ENCODE data around the gene YWHAE.
"Not testable (repeated sequence)": the region's sequence is repeated elsewhere in the genome, so short reads cannot be mapped to it uniquely, and the experiment has no call there.

The YWHAE gene

DNA sequence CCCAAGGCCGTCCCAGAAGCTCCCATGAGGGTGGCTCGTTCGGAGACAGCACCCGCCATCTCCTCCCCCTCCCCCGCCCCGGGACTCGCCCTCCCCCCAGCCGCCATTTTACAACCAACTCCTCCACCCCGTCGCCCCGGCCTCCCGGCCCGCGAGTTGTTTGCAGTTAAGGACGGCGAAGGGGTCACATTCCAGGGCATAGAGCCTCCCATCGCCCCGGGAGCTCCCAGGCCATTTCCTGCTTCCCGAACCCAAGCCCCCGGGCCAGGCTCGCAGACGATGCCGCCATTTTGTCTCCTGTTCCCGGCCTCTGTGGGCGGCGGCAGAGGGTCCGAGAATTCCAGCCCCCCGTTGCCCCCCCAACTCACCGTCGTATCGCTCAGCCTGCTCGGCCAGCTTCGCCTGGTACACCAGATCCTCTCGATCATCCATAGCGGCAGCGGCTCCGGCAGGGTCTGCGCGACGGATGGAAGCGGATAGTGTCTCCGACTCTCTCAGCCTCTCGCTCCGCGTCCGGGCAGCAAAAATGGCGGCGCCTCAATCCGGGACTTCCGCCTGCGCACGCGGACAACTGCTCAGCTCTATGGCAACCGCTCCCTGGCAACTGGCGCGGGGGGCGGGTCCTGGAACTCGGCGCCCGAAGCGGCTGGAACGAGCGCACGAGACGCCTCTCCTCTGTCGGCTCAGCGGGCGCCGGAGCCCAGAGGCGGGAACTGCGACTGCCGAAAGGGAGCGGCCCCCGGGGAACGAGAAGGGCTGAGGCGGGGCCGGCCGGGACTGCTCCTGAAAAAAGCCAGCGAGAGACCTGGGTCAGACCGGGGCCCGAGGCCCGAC lies at the start of gene YWHAE:
TSS of gene YWHAE (minus strand) at position 544 of the 834 bp plus-strand sequence. CDS start at position 432, 112 bp downstream.
- DNase-seq: peak; percentile 86

DNA sequence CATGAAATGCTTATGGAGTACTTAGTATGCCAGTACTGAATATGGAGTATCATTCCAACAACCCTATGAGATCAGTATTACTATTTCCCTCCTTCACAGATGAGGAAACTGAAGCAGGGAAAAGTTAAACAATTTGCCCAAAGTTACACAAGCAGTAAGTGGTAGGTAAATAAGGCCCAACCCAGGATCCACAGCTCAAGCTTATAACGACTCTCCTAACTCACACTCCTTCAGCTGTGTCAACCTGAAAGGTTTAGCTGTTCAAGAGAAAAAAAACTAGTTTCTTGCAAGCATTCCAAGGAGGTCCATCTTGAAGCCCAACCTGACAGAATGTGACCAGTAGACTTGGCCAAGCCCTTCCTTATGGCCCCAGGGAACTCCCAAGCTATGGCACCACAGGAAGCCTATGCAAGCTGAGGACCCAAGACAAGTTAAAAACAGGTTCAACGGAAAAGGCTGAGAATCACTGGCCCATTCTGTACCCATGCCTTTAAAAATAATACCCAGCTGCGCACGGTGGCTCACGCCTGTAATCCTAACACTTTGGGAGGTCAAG lies 49.5 kb upstream of the YWHAE start:
- DNase-seq: no peak

DNA sequence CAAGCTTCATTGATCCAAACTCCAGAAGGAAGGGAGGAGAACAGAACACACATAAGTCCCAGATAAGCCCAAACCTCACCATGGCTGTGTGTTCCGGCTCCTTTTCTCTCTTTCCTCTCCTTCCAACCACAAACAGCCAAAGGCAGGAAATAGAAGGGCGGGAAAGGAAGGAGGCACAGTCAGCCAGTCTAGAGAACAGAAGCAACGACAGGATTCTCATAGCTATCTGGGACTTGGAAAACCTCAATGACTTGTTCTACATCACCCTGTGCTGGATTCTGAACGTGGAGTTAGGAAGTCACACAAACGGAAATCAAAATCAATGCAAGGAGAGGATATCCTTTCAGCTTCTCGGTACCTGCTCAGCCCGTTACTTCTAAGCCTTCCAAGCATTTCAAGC lies 47.0 kb upstream of the YWHAE start:
- no peak for DNase-seq

DNA sequence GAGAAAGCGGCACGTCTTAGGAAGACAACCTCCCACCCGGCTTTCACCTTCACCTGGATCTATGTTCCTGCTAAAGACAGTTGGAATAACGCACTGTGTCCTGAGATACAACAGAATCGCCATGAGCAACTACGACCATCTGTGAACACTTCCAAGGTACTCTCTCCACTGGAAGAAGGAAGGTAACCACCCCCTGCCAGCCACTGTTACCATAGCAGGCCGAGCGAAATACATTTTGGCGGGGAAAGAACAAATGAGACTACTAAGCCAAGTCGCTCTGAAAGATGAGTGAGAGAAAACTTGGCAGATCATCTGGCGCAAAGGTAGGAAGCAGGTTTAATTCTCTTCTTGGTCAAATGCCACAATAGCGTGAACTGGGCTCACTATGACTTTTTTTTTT lies 46.2 kb upstream of the YWHAE start:
- DNase-seq: no peak

DNA sequence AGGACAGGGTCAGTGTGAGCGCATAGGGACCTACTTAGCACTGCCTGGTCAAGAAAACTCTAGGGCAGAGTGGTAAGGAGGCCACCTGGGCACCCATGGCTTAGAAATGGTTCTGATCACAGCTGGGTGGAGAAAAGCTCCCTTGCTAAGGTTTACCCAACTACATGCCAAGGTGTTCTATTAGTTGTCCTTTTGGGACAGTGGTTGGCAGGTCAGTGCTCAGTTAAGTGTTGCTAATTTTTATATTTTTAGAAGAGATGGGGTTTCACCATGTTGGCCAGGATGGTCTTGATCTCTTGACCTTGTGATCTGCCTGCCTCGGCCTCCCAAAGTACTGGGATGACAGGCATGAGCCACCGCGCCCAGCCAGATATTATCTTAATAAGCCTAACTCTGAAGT lies 45.7 kb upstream of the YWHAE start:
- not testable (repeated sequence) for DNase-seq

DNA sequence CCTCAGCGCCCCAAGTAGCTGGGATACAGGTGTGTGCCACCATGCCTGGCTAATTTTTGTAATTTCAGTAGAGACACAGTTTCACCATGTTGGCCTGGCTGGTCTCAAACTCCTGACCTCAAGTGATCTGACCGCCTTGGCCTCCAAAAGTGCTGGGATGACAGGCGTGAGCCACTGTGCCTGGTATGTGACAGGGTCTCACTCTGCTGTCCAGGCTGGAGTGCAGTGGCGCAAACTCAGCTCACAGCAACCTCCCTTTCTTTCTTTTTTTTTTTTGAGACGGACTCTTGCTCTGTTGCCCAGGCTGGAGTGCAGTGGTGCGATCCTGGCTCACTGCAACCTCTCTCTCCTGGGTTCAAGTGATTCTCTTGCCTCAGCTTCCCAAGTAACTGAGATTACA lies 42.7 kb upstream of the YWHAE start:
- not testable (repeated sequence) for DNase-seq

DNA sequence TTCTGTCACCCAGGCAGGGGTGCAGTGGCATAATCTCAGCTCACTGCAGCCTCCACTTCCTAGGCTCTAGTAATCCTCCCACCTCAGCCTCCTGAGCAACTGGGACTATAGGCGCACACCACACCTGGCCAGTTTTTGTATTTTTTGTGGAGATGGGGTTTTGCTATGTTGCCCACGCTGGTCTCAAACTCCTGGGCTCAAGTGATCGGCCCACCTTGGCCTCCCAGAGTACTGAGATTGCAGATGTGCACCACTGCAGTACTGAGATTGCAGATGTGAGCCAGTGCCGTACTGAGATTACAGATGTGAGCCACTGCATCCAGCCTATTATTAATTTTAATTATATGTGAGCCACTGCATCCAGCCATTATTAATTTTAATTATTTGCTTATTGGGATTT lies 42.2 kb upstream of the YWHAE start:
- DNase-seq: no peak

DNA sequence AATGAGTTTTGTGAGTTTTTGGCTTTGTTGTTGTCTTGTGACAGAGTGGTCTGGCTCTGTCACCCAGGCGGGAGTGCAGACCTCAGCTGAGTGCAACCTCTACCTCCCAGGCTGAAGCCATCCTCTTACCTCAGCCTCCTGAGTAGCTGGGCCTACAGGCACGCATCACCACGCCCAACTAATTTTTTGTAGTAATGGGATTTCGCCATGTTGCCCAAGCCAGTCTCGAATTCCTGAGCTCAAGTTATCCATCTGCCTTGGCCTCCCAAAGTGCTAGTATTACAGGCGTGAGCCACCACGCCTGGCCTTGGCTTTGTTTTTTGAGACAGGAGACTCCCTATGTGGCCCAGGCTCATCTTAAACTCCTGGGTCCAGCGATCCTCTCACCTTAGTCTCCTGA lies 40.9 kb upstream of the YWHAE start:
- DNase-seq: no peak

DNA sequence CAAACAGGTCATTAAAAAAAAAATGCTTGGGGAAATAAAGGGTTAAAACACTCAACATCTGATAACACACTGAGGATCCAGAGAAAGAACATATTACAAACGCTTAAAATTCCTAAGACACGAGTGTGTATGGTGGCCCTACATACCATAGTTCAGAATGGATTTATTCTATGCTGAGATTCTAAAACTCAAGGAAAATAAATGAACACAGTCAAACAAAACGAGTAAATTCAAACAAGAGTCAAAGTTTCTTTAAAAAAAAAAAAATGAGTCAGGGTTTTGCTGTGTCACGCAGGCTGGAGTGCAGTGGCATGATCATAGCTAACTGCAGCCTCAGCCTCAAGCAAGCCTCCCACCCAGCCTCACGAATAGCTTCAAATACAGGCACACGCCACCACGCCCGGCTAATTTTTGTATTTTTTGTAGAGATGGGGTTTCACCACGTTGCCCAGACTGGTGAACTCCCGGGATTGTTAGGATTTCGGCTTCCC lies 38.6 kb upstream of the YWHAE start:
- no peak for DNase-seq

DNA sequence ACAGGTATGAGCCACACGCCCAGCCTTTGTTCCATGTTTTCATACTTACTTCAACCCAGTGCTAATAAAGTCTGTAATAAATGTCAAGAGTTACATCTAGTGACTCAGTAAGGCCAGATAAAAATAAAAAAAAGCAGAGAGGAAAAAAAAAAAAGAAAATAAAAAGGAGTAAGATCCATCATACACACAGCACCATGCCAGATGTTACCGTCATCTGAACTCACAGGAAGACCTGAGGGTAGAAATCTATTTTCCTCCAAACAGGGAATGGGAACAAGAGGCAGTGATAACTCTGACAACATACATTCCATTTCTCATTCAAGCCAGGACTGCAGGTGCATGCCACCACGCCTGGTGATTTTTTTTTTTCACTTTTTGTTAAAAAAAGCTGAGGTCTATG lies 35.3 kb upstream of the YWHAE start:
- no peak for DNase-seq

DNA sequence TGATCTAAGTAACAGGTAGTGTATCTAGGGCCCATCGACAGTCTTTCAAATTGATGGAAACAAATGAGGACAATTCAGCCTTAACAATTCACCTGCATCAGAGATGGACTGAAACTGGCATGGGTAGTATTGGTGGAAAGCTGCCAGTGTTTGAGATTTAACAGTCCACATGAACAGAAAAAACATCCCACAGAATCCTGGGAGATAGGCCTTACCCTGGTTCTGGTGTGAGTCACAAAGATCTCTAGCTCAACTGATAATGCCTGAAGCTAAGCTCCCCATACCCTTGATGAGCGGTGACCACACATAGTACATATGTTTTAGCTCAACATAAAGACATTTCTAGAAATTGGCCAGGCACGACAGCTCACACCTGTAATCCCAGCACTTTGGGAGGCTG lies 34.1 kb upstream of the YWHAE start:
- DNase-seq: no peak

DNA sequence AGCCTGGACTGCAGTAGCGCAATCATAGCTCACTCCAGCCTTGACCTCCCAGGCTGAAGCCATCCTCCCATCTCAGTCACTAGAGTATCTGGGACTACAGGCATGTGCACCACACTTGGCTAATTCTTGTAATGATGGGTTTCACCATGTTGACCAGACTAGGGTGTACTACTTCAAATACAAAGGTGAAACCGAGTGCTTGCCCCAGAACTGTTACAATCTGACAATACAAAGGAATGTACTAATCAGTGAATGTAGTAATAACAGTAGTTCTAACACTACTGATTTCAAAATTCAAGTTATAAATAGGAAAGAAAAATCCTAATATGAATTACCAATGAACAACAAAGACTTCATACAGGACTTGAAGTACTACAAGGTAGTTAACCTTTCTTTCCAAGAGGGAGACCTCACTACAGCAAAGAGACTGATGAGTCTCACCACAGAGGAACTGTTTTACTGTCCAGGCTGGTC lies 31.6 kb upstream of the YWHAE start:
- DNase-seq: no peak

DNA sequence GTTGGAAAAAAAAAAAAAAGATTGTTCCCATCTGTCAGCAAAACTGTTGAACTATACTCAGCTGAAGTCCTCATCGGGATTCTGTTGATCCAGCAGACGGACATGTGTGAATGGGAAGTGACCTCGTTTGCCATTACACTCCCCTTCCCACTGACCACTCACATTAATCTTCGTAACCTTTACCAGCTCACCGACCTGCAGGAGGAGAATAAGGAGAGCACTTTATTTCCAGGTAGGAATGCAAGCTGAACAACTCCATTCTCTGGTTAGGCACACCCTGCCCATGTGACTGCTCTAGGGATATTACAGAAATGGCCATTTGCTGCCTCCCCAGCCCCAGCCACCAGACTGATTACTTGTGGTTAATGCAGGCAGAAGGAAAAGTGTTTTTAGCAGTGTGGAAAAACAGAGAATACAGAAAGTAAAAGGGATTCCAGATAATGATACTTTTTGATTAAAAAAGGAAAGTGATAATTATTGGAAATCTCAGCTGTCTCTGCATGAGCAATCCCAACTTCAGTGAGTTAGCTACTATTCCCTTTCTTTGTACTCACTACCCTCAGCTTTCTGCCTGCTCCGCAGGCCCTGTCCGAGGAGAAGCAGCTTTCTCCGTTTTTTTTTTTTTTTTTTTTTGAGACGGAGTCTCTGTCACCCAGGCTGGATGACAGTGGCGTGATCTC lies 23.6 kb upstream of the YWHAE start:
- DNase-seq: no peak

DNA sequence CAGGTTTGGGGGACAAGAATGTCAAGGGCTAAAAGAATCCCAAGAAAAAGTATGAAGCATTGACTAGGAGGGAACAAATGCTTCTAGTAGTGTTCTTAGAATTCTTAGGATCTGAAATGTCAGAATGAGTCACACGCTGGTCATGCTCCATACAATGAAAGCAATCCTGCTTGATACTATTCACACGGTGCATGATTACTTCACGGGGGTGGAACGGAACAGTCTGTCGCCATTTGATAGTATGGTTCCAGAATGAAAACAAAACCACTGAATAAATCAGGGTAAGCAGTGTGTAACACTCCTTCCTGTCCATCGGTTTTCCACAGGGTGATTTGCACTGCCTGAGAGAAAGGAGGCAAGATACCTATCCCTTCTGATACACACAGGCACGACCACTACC lies 22.9 kb upstream of the YWHAE start:
- no peak for DNase-seq

DNA sequence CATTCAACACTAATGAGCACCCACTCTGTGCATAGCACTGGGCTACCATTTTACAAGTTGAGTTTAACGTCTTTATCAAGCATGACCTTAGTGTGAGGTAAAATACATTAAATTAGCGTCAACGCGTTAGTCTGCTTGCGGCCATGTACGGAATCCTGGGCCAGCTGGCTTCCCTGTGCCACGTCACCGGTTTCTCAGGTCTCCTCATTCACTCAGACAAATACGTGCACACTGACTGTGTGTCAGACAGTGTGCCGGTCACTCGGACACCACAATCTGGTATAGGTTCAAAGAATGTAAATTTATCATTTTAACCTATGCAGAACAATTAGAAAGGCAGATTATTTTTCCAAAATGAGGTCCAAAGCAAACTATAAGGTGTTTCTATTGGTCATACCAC lies 21.4 kb upstream of the YWHAE start:
- no peak for DNase-seq

DNA sequence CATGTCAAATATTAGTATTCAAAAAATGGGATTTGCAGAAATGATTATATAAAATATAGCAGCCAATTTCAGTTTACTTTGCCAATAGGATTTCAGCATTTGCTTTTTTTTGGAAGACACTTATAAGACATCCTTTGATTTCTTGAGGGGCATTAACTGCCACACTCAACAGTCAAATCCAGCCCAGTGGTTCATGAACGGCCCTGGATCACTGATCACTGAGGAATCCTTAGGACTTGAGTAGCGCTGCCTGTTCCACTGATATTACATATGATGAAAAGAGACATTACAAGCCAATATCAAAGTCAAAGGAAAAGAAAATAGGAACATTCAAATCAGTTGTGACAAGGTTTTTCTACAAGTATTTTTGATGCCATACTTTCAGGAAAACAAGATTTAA lies 21.0 kb upstream of the YWHAE start:
- no peak for DNase-seq

DNA sequence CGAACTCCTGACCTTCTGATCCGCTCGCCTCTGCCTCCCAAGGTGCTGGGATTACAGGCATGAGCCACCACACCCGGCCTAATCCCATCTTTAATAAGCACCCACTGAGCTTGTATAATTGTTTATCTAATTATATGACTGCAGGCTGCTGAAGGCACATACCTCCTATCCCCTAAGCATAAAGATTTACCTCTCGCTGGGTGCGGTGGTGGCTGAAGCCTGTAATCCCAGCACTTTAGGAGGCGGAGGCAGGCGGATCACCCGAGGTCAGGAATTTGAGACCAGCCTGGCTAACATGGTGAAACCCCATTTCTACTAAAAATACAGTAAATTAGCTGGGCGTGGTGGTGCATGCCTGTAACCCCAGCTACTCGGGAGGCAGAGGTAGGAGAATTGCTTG lies 20.1 kb upstream of the YWHAE start:
- DNase-seq: no peak

DNA sequence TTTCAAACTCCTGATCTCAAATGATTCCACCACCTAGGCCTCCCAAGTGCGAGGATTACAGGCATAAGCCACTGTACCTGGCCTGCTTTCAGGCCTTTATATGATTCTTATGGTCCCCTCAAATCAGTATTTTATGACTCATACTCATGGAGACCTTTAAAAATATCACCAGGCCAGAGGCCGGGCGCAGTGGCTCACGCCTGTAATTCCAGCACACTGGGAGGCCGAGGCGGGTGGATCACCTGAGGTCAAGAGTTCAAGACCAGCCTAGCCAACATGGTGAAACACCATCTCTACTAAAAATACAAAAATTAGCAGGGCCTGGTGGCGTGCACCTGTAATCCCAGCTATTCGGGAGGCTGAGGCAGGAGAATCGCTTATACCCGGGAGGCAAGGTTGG lies 18.5 kb upstream of the YWHAE start:
- not testable (repeated sequence) for DNase-seq

DNA sequence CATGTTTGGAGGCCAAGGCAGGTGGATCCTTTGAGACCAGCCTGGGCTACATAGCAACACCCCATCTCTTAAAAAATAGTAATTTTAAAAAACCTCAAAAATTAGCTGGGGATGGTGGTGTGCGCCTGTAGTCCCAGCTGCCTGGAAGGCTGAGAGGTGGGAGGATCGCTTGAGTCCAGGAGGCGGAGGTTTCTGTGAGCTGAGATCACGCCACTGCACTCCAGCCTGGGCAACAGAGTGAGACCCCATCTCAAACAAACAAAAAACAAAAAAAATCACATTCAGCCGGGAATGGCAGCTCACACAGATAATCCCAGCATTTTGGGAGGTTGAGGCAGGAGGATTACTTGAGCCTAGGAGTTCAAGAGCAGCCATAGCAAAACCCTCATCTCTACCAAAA lies 16.4 kb upstream of the YWHAE start:
- no peak for DNase-seq

DNA sequence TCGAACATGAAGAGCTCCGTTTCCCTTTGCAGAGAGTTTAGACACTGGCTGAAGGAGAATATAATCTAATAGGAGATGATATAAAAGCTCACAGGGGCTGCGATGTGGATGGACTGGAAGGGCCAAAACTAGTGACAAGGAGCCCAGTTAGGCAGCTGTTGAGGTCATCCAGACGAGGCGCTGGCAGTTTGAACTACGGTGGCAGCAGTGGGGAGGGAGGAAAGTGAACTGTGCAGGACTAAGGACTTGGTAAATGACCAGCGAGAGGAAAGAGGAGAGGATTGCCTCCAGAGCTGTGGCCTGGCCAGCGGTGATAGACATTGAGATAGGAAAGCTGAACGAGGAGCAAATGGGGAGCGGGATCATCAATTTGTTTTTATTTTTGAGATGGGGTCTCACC lies 14.6 kb upstream of the YWHAE start:
- no peak for DNase-seq

DNA sequence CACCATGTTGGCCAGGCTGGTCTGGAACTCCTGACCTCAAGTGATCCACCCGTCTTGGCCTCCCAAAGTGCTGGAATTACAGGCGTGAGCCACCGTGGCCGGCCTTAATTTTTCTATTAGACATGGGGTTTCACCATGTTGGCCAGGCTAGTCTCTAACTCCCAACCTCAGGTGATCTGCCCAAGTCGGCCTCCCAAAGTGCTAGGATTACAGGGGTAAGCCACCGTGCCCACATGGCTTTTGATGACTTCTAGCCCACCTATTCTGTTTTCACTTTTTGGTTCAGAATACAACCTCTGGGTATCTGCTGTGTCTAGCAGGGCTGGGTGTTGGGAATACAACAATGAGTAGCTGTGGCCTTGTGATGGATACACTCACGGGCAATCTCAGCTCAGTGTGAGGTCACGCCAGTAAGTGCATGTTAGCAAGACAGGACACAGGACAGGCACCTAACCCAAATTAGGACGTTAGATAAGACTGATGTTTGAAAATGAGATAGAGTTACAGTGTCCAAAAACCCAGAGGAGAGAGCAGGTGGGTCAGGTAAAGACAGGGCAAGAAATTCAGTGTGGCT lies 14.1 kb upstream of the YWHAE start:
- no peak for DNase-seq

DNA sequence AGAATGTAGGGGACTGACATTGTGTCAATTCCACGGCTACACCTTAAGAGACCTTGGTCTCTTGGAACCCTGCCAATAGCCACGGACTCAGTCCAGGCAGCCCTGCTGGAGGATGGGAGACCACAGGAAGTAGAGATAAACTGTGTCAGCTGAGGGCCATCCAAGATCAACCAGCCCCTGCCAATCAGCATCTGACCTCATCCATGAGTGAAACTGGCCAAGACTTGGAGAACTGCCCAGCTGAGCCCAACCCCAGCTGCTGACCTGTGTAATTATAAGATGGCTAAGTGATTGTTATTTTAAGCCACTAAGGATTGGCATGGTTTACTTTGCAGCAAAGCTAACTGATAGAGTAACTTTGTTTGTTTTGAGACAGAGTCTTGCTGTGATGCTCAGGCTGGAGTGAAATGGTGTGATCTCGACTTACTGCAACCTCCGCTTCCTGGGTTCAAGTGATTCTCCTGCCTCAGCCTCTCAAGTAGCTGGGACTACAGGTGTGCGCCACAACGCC lies 13.3 kb upstream of the YWHAE start:
- no peak for DNase-seq
